Muscle layer of colon (tissue), 2 donors: ENCODE measurements around the gene KCNMA1.

Source experiments
- H3K27ac ChIP-seq: one replicate; pipeline ENCODE4 v1.7.0; 2013; ENCODE audit warnings: low read depth, mild to moderate bottlenecking, low read length, moderate library complexity
- H3K27me3 ChIP-seq, 2 donors: one replicate each; pipeline ENCODE4 v1.7.0; 2013; ENCODE audit warnings: low read length in 2 of 2, mild to moderate bottlenecking in 2 of 2; ENCODE audit not compliant: insufficient read depth in 2 of 2, control insufficient read depth in 1 of 2
- H3K36me3 ChIP-seq: one replicate; pipeline ENCODE4 v1.7.0; 2013; ENCODE audit warnings: mild to moderate bottlenecking, low read length; ENCODE audit not compliant: insufficient read depth
- H3K4me1 ChIP-seq: one replicate; pipeline ENCODE4 v1.7.0; 2013; ENCODE audit warnings: mild to moderate bottlenecking, low read length; ENCODE audit not compliant: insufficient read depth
- H3K4me3 ChIP-seq, 2 donors: one replicate each; pipeline ENCODE4 v1.7.0; 2013; ENCODE audit warnings: low read length in 2 of 2, low read depth in 1 of 2, mild to moderate bottlenecking in 1 of 2, moderate library complexity in 1 of 2
- H3K9ac ChIP-seq: one replicate; pipeline ENCODE4 v1.7.0; 2013; ENCODE audit warnings: low read length
- H3K9me3 ChIP-seq: one replicate; pipeline ENCODE4 v1.7.0; 2013; ENCODE audit warnings: mild to moderate bottlenecking, low read length
- donor health status: abdominal sarcoma.
- donor health status: Adenocarcinoma of cecum.

Gene KCNMA1

DNA sequence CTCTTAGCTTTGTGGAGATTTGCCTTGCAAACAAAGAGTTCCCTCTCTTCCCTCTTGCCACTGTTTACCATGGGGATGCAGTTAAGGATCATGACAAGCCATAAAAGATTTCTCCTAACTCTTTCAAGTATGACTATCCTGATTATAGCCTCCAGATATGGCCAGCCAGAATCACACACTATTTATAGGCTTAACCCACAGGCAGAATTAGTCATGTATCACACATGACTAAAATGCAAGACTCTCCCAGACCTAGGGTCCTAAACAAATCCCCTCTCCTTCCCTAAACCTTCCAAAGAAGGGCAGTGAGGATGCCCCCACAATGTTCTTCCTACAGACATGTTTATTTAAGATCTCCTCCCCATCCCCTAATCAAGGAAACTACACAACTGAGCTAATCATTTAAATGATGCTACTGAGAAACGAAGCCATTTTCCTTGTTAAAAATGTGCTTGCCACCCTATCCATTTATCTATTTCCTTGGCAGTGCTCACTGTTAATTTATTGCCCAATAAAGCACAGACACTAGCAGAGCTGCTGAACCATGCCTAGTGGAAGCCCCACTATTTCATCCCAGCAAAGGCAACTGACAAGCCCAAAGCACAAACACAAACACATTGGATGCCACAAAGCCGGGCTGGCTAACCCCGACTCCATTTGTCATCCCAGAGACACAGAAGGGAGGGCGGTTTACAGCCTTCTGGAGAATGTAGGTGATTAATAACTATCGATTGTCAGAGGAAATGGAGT, 363.4 kb downstream of the KCNMA1 start:
- Histone ChIP-seq H3K27me3 (no peaks in the 10 kb centered on the region), H3K9me3 (no peaks in the 10 kb centered on the region), H3K9ac (no peak overlapping the region), H3K4me1 (peaks cover 49% of the 10 kb centered on the region), H3K4me3 (no peak overlapping the region), H3K27ac (peak overlapping the region; percentile 75), H3K36me3 (no peaks in the 10 kb centered on the region)

GRCh38 chr10:77269163-77269562, 368.4 kb downstream of the KCNMA1 start:
- no peaks in the 10 kb centered on the region for H3K9me3 ChIP-seq
- no peaks in the 10 kb centered on the region for H3K36me3 ChIP-seq
- H3K4me1 ChIP-seq, result peaks cover 58% of the 10 kb centered on the region
- H3K27ac ChIP-seq, result peak overlapping the region; percentile 40
- H3K9ac ChIP-seq, result no peak overlapping the region
- no peak overlapping the region for H3K4me3 ChIP-seq
- H3K27me3 ChIP-seq, result no peaks in the 10 kb centered on the region

- H3K9ac ChIP-seq, result no peak overlapping the region
- no peak overlapping the region for H3K4me3 ChIP-seq
- H3K27me3 ChIP-seq, result no peaks in the 10 kb centered on the region
- peaks cover 58% of the 10 kb centered on the region for H3K4me1 ChIP-seq
- no peaks in the 10 kb centered on the region for H3K36me3 ChIP-seq
- peak overlapping the region; percentile 40 for H3K27ac ChIP-seq
- H3K9me3 ChIP-seq, result no peaks in the 10 kb centered on the region
Measured at GRCh38 chr10:77268721-77269120, 368.9 kb downstream of the KCNMA1 start.

GRCh38 chr10:77267703-77268675, 369.6 kb downstream of the KCNMA1 start:
- Histone ChIP-seq H3K9ac (no peak overlapping the region), H3K27me3 (no peaks in the 10 kb centered on the region), H3K36me3 (no peaks in the 10 kb centered on the region), H3K4me1 (peaks cover 54% of the 10 kb centered on the region), H3K27ac (peak overlapping the region; percentile 52), H3K9me3 (no peaks in the 10 kb centered on the region), H3K4me3 (no peak overlapping the region)

- Histone ChIP-seq H3K36me3 (no peaks in the 10 kb centered on the region), H3K27me3 (no peaks in the 10 kb centered on the region), H3K4me1 (peaks cover 50% of the 10 kb centered on the region)
Measured at GRCh38 chr10:77266242-77266641, 371.4 kb downstream of the KCNMA1 start.

DNA sequence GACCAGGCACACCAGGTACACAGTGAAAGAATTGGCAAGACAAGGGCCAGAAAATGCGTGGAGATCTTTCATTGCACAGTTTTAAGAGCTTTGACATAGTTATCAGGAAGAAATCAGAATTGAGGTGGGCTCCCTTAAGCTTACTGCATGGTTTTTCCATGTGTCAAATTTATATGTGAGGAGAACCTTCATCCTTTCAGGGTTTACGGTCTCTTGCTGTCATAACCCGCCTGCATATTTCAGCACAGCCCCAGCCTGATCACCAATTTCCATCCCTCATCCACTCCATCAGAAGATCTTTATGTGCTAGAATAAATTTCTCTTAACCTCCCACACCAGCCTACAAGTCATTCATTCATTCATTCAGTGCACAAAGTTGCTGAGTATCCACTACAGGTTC, 373.1 kb downstream of the KCNMA1 start:
- Histone ChIP-seq H3K27ac (no peak overlapping the region), H3K9ac (no peak overlapping the region), H3K4me1 (peaks cover 50% of the 10 kb centered on the region), H3K4me3 (no peak overlapping the region), H3K36me3 (no peaks in the 10 kb centered on the region), H3K9me3 (no peaks in the 10 kb centered on the region), H3K27me3 (no peaks in the 10 kb centered on the region)

More at GRCh38 chr10:77266242-77266641, 371.4 kb downstream of the KCNMA1 start:
- no peak overlapping the region for H3K27ac ChIP-seq
- H3K9me3 ChIP-seq, result no peaks in the 10 kb centered on the region
- H3K9ac ChIP-seq, result no peak overlapping the region
- H3K4me3 ChIP-seq, result no peak overlapping the region

- Histone ChIP-seq H3K9me3 (no peaks in the 10 kb centered on the region), H3K4me3 (no peak overlapping the region), H3K4me1 (peaks cover 50% of the 10 kb centered on the region), H3K9ac (no peak overlapping the region), H3K36me3 (no peaks in the 10 kb centered on the region), H3K27me3 (no peaks in the 10 kb centered on the region), H3K27ac (no peak overlapping the region)
Measured at GRCh38 chr10:77264107-77264506, 373.5 kb downstream of the KCNMA1 start.

DNA sequence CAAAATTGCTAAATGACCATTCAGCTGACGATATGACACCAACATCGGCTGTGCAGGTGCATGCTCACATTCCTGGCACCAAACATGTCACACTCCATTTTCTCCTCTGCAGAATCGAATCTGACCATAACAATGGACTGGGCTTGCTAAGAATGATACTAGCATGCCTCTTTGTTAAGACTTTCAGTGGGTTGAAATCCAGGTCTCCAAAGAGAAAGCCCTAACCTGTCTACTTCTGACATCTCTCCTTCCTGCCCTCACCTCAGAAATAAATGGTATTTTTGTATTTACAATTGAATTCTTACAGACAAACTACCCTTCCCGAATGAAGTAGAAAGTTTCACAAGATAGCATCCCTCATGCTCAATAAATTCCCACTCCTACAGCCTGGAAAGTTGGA, 373.9 kb downstream of the KCNMA1 start:
- Histone ChIP-seq H3K36me3 (no peaks in the 10 kb centered on the region), H3K4me1 (peaks cover 47% of the 10 kb centered on the region), H3K9me3 (no peaks in the 10 kb centered on the region), H3K27ac (no peak overlapping the region), H3K4me3 (no peak overlapping the region), H3K27me3 (no peaks in the 10 kb centered on the region), H3K9ac (no peak overlapping the region)

DNA sequence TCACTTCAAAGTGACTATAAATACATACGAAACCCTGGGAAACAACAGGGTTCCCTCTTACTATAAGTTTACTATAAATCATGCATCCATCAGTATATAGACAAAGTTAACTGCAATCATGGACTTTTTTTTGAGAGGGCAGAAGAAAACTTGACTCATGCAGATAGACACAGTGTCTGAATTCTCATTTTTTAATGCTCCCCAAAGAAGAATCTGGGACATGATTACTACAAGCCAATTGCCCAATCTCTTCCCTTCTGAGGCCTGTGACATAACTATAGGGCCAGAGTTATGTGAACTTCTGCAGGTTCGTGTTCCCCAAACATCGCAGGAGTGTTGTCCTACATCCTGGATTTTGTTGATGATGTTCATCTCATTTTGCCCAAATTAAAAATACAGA, 376.5 kb downstream of the KCNMA1 start:
- H3K27ac ChIP-seq, result no peak overlapping the region
- H3K4me1 ChIP-seq, result peaks cover 26% of the 10 kb centered on the region
- H3K9ac ChIP-seq, result no peak overlapping the region
- no peaks in the 10 kb centered on the region for H3K36me3 ChIP-seq
- H3K27me3 ChIP-seq, result no peaks in the 10 kb centered on the region
- no peaks in the 10 kb centered on the region for H3K9me3 ChIP-seq
- no peak overlapping the region for H3K4me3 ChIP-seq

DNA sequence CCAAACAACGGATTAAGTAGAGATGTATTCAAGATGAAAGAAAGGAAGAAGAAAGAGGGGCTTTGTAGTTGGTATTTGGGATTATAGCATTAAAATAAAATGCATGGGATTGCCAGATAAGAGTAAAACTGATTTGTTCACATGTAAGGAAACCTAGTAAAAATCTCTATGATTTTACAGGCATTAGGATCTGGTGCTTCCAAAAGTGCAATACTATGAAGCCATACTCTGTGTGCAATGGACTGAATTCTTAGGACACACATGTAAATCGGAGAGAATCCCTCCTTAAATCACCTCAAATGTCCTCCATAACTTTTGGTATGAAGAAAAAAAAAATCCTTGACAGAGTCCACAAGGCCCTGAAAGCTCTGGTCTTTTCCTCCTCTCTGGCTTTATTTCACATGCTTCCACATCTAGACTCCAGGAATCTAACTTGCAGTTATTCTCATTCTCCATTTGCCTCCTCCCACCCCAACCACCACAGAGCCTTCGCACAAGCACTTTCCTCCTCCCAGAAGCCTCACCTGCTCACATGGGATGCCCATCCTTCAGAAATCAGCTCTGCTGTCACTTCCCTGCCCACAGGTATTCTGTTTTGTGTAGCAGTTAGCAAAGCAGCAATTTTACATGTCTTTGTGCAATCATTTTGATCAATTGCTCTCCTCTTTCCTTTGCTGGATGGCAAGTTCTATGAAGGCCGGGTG, 378.3 kb downstream of the KCNMA1 start:
- Histone ChIP-seq H3K27me3 (no peaks in the 10 kb centered on the region), H3K4me1 (peaks cover 24% of the 10 kb centered on the region), H3K27ac (no peak overlapping the region), H3K9ac (no peak overlapping the region), H3K9me3 (no peaks in the 10 kb centered on the region), H3K36me3 (no peaks in the 10 kb centered on the region), H3K4me3 (no peak overlapping the region)

GRCh38 chr10:77256346-77256745, 381.3 kb downstream of the KCNMA1 start:
- no peak overlapping the region for H3K9ac ChIP-seq
- no peaks in the 10 kb centered on the region for H3K36me3 ChIP-seq
- H3K4me1 ChIP-seq, result peaks cover 35% of the 10 kb centered on the region
- H3K27me3 ChIP-seq, result no peaks in the 10 kb centered on the region
- H3K9me3 ChIP-seq, result no peaks in the 10 kb centered on the region
- H3K4me3 ChIP-seq, result no peak overlapping the region
- no peak overlapping the region for H3K27ac ChIP-seq
